Fibroblast of upper back skin (primary cell): ENCODE measurements around the gene ZNF180.
"Not testable (repeated sequence)": the region's sequence is repeated elsewhere in the genome, so short reads cannot be mapped to it uniquely, and the experiment has no call there.

ENCODE experiments used
- DNase-seq: peaks from one replicate; pipeline ENCODE4 v3.0.0-alpha.2; 2013

The ZNF180 gene

GRCh38 chr19:44496711-44497110, 3.6 kb downstream of the ZNF180 start:
- no peak for DNase-seq

GRCh38 chr19:44476559-44477408, 23.5 kb downstream of the ZNF180 start:
- peak; percentile 11 for DNase-seq

GRCh38 chr19:44468730-44469129, 31.6 kb downstream of the ZNF180 start:
- DNase-seq = not testable (repeated sequence)

- not testable (repeated sequence) for DNase-seq
These were observed 37.6 kb downstream of the ZNF180 start for GRCh38 chr19:44462600-44463286.

GRCh38 chr19:44456016-44456415, 44.3 kb downstream of the ZNF180 start:
- DNase-seq = not testable (repeated sequence)

- DNase-seq = no peak
These were observed 45.2 kb downstream of the ZNF180 start for GRCh38 chr19:44455100-44455499.

GRCh38 chr19:44452367-44452766, 48.0 kb downstream of the ZNF180 start:
- DNase-seq = no peak

- no peak for DNase-seq
These were observed 48.6 kb downstream of the ZNF180 start for GRCh38 chr19:44451687-44452086.

GRCh38 chr19:44447916-44448674, 52.2 kb downstream of the ZNF180 start, which contains the start of gene ZNF229:
TSS of gene ZNF229 (minus strand) at chr19:44448472. CDS start at chr19:44442847, 5,625 bp downstream.
- DNase-seq = peak; percentile 92

- no peak for DNase-seq
These were observed 61.9 kb downstream of the ZNF180 start for GRCh38 chr19:44438441-44438840.

GRCh38 chr19:44435441-44435840, 64.9 kb downstream of the ZNF180 start:
- no peak for DNase-seq

- DNase-seq = no peak
These were observed 69.4 kb downstream of the ZNF180 start for GRCh38 chr19:44430956-44431355.
